ENCODE results near the gene SLC13A1.
"Not testable (repeated sequence)": the region's sequence is repeated elsewhere in the genome, so short reads cannot be mapped to it uniquely, and the experiment has no call there.

The SLC13A1 gene

GRCh38 chr7:123230147-123230546 is 30.4 kb upstream of the SLC13A1 start:
- no peaks in the 10 kb centered on the region for H3K36me3 ChIP-seq (ENCODE audit: control insufficient read depth, low read length)
- H3K79me2 ChIP-seq (ENCODE audit: control insufficient read depth, low read length), result no peaks in the 10 kb centered on the region
- H3K9me2 ChIP-seq (replicated peaks; ENCODE audit: control insufficient read depth, low read length), result no peaks in the 10 kb centered on the region
- H3K4me2 ChIP-seq (ENCODE audit: low read length), result no peak overlapping the region
- H3K4me1 ChIP-seq (ENCODE audit: control insufficient read depth, low read length), result no peaks in the 10 kb centered on the region
- no peak overlapping the region for H3K27ac ChIP-seq (ENCODE audit: low read depth, low read length)
- H3K9me3 ChIP-seq (ENCODE audit: control insufficient read depth, insufficient read depth, low read length), result no peaks in the 10 kb centered on the region
- H3K27me3 ChIP-seq (ENCODE audit: control insufficient read depth, low read length), result no peaks in the 10 kb centered on the region
- H3F3A ChIP-seq (ENCODE audit: control insufficient read depth, insufficient read depth), result no peaks in the 10 kb centered on the region
- no peaks in the 10 kb centered on the region for H4K20me1 ChIP-seq (ENCODE audit: control insufficient read depth, insufficient read depth, low read depth, low read length)
- no peak overlapping the region for H3K4me3 ChIP-seq (ENCODE audit: low read length)
- no peak for TF ChIP-seq EZH2phosphoT487 (IDR thresholded peaks at IDR 0.05; ENCODE audit: borderline replicate concordance, low read length)
- no peak for TF ChIP-seq CTCF (IDR thresholded peaks at IDR 0.05; ENCODE audit: low read depth, low read length, poor library complexity, severe bottlenecking)

GRCh38 chr7:123229426-123229825 is 29.7 kb upstream of the SLC13A1 start:
- Histone ChIP-seq H3K9me3 (ENCODE audit: control insufficient read depth, insufficient read depth, low read length) (no peaks in the 10 kb centered on the region), H3K27ac (ENCODE audit: low read depth, low read length) (no peak overlapping the region), H3K4me2 (ENCODE audit: low read length) (no peak overlapping the region), H3K27me3 (ENCODE audit: control insufficient read depth, low read length) (no peaks in the 10 kb centered on the region), H3K4me3 (ENCODE audit: low read length) (no peak overlapping the region), H3K79me2 (ENCODE audit: control insufficient read depth, low read length) (no peaks in the 10 kb centered on the region), H3K9me2 (replicated peaks; ENCODE audit: control insufficient read depth, low read length) (no peaks in the 10 kb centered on the region), H3K36me3 (ENCODE audit: control insufficient read depth, low read length) (no peaks in the 10 kb centered on the region), H4K20me1 (ENCODE audit: control insufficient read depth, insufficient read depth, low read depth, low read length) (no peaks in the 10 kb centered on the region), H3F3A (ENCODE audit: control insufficient read depth, insufficient read depth) (no peaks in the 10 kb centered on the region), H3K4me1 (ENCODE audit: control insufficient read depth, low read length) (no peaks in the 10 kb centered on the region)
- TF ChIP-seq EZH2phosphoT487 (IDR thresholded peaks at IDR 0.05; ENCODE audit: borderline replicate concordance, low read length), result no peak
- no peak for TF ChIP-seq CTCF (IDR thresholded peaks at IDR 0.05; ENCODE audit: low read depth, low read length, poor library complexity, severe bottlenecking)

- H3K4me2 ChIP-seq (ENCODE audit: low read length); H3F3A ChIP-seq (ENCODE audit: control insufficient read depth, insufficient read depth); H3K79me2 ChIP-seq (ENCODE audit: control insufficient read depth, low read length); H3K36me3 ChIP-seq (ENCODE audit: control insufficient read depth, low read length); H3K9me2 ChIP-seq (replicated peaks; ENCODE audit: control insufficient read depth, low read length); H3K9me3 ChIP-seq (ENCODE audit: control insufficient read depth, insufficient read depth, low read length); H3K4me1 ChIP-seq (ENCODE audit: control insufficient read depth, low read length); H3K27ac ChIP-seq (ENCODE audit: low read depth, low read length); H4K20me1 ChIP-seq (ENCODE audit: control insufficient read depth, insufficient read depth, low read depth, low read length); H3K27me3 ChIP-seq (ENCODE audit: control insufficient read depth, low read length); H3K4me3 ChIP-seq (ENCODE audit: low read length): not testable (repeated sequence)
Measured at GRCh38 chr7:123227666-123228065, 27.9 kb upstream of the SLC13A1 start.

GRCh38 chr7:123220396-123220795 is 20.6 kb upstream of the SLC13A1 start:
- Histone ChIP-seq H3K9me3 (ENCODE audit: control insufficient read depth, insufficient read depth, low read length) (peaks cover 2% of the 10 kb centered on the region; the same call in 1 of the 2 replicates), H3F3A (ENCODE audit: control insufficient read depth, insufficient read depth) (no peaks in the 10 kb centered on the region), H3K4me2 (ENCODE audit: low read length) (no peak overlapping the region), H3K27ac (ENCODE audit: low read depth, low read length) (no peak overlapping the region), H3K4me3 (ENCODE audit: low read length) (no peak overlapping the region), H3K79me2 (ENCODE audit: control insufficient read depth, low read length) (no peaks in the 10 kb centered on the region), H3K9me2 (replicated peaks; ENCODE audit: control insufficient read depth, low read length) (no peaks in the 10 kb centered on the region), H4K20me1 (ENCODE audit: control insufficient read depth, insufficient read depth, low read depth, low read length) (no peaks in the 10 kb centered on the region), H3K36me3 (ENCODE audit: control insufficient read depth, low read length) (no peaks in the 10 kb centered on the region), H3K27me3 (ENCODE audit: control insufficient read depth, low read length) (no peaks in the 10 kb centered on the region), H3K4me1 (ENCODE audit: control insufficient read depth, low read length) (no peaks in the 10 kb centered on the region)
- TF ChIP-seq CTCF (IDR thresholded peaks at IDR 0.05; ENCODE audit: low read depth, low read length, poor library complexity, severe bottlenecking) (no peak), EZH2phosphoT487 (IDR thresholded peaks at IDR 0.05; ENCODE audit: borderline replicate concordance, low read length) (no peak)

Measured in DOHH2 (cell line).